ENCODE data around the gene C15orf40.
"Not testable (repeated sequence)": the region's sequence is repeated elsewhere in the genome, so short reads cannot be mapped to it uniquely, and the experiment has no call there.

C15orf40 gene

GRCh38 chr15:82939678-82940077 lies 71.8 kb downstream of the C15orf40 start:
- H3K4me1 ChIP-seq (ENCODE audit: insufficient read depth, low read length); H3K9me3 ChIP-seq (ENCODE audit: low read length); H3K27me3 ChIP-seq (ENCODE audit: insufficient read depth, low read length); H2AFZ ChIP-seq (ENCODE audit: low read depth, low read length); H3K4me3 ChIP-seq (ENCODE audit: low read length); H3K36me3 ChIP-seq (ENCODE audit: insufficient read depth, low read length): not testable (repeated sequence)
